IPS-18c (cell line): ENCODE measurements around the gene ANKRD17.
"Not testable (repeated sequence)": the region's sequence is repeated elsewhere in the genome, so short reads cannot be mapped to it uniquely, and the experiment has no call there.

Experiments
- H3K4me3 ChIP-seq: 2 replicates; pipeline ENCODE4 v1.7.0; 2013; ENCODE audit warnings: low read depth, mild to moderate bottlenecking, low read length, moderate library complexity; ENCODE audit not compliant: insufficient read depth
- H3K9me3 ChIP-seq: one replicate; pipeline ENCODE4 v1.6.1; 2013; ENCODE audit warnings: mild to moderate bottlenecking, low read length, moderate library complexity; ENCODE audit not compliant: control insufficient read depth, insufficient read depth

ANKRD17 gene

GRCh38 chr4:73220815-73221214 lies 37.8 kb downstream of the ANKRD17 start:
- H3K4me3 ChIP-seq, result no peak overlapping the region

GRCh38 chr4:73213916-73214653 lies 44.5 kb downstream of the ANKRD17 start:
- Histone ChIP-seq H3K9me3 (no peaks in the 10 kb centered on the region), H3K4me3 (no peak overlapping the region)

More at GRCh38 chr4:73220815-73221214, 37.8 kb downstream of the ANKRD17 start:
- H3K9me3 ChIP-seq, result no peaks in the 10 kb centered on the region

GRCh38 chr4:73212982-73213730 lies 45.4 kb downstream of the ANKRD17 start:
- Histone ChIP-seq H3K4me3 (no peak overlapping the region), H3K9me3 (no peaks in the 10 kb centered on the region)

- H3K9me3 ChIP-seq, result no peaks in the 10 kb centered on the region
- no peak overlapping the region for H3K4me3 ChIP-seq
Measured at GRCh38 chr4:73211968-73212367, 46.6 kb downstream of the ANKRD17 start.

GRCh38 chr4:73208376-73208775 lies 50.2 kb downstream of the ANKRD17 start:
- H3K9me3 ChIP-seq, result no peaks in the 10 kb centered on the region
- no peak overlapping the region for H3K4me3 ChIP-seq

GRCh38 chr4:73206236-73206635 lies 52.4 kb downstream of the ANKRD17 start:
- H3K4me3 ChIP-seq, result no peak overlapping the region
- no peaks in the 10 kb centered on the region for H3K9me3 ChIP-seq

GRCh38 chr4:73205482-73205881 lies 53.1 kb downstream of the ANKRD17 start:
- H3K4me3 ChIP-seq, result no peak overlapping the region
- H3K9me3 ChIP-seq, result no peaks in the 10 kb centered on the region

- H3K9me3 ChIP-seq, H3K4me3 ChIP-seq: not testable (repeated sequence)
Measured at GRCh38 chr4:73203976-73204375, 54.6 kb downstream of the ANKRD17 start.

- Histone ChIP-seq H3K9me3 (no peaks in the 10 kb centered on the region), H3K4me3 (no peak overlapping the region)
Measured at GRCh38 chr4:73197220-73197619, 61.4 kb downstream of the ANKRD17 start.

GRCh38 chr4:73194064-73194463 lies 64.5 kb downstream of the ANKRD17 start:
- Histone ChIP-seq H3K9me3 (no peaks in the 10 kb centered on the region), H3K4me3 (no peak overlapping the region)

GRCh38 chr4:73193659-73194058 lies 64.9 kb downstream of the ANKRD17 start:
- no peaks in the 10 kb centered on the region for H3K9me3 ChIP-seq
- H3K4me3 ChIP-seq, result no peak overlapping the region

GRCh38 chr4:73193155-73193554 lies 65.4 kb downstream of the ANKRD17 start:
- no peaks in the 10 kb centered on the region for H3K9me3 ChIP-seq
- no peak overlapping the region for H3K4me3 ChIP-seq

GRCh38 chr4:73189274-73189810 lies 69.3 kb downstream of the ANKRD17 start:
- H3K9me3 ChIP-seq, result no peaks in the 10 kb centered on the region
- H3K4me3 ChIP-seq, result no peak overlapping the region

- no peak overlapping the region for H3K4me3 ChIP-seq
- no peaks in the 10 kb centered on the region for H3K9me3 ChIP-seq
Measured at GRCh38 chr4:73187325-73187724, 71.3 kb downstream of the ANKRD17 start.

- Histone ChIP-seq H3K9me3 (no peaks in the 10 kb centered on the region), H3K4me3 (no peak overlapping the region)
Measured at GRCh38 chr4:73185903-73186302, 72.7 kb downstream of the ANKRD17 start.

- Histone ChIP-seq H3K4me3 (no peak overlapping the region), H3K9me3 (no peaks in the 10 kb centered on the region)
Measured at GRCh38 chr4:73181231-73181630, 77.4 kb downstream of the ANKRD17 start.

- H3K9me3 ChIP-seq, result no peaks in the 10 kb centered on the region
- H3K4me3 ChIP-seq, result no peak overlapping the region
Measured at GRCh38 chr4:73178389-73178788, 80.2 kb downstream of the ANKRD17 start.

GRCh38 chr4:73172161-73172560 lies 86.4 kb downstream of the ANKRD17 start:
- H3K9me3 ChIP-seq, result no peaks in the 10 kb centered on the region
- no peak overlapping the region for H3K4me3 ChIP-seq
